ENCODE data around the gene CXCL17. TPM values are rescaled to one million over a fixed set of nuclear protein-coding genes. Genes with fewer than 3 reads are reported as not detected.

CXCL17 gene
- total RNA-seq = not detected in 2 replicates

GRCh38 chr19:42442833-42443232 is at the start of gene CXCL17:
CXCL17 (minus strand) TSS chr19:42442946; CDS start chr19:42442832, 114 bp downstream.

DNA sequence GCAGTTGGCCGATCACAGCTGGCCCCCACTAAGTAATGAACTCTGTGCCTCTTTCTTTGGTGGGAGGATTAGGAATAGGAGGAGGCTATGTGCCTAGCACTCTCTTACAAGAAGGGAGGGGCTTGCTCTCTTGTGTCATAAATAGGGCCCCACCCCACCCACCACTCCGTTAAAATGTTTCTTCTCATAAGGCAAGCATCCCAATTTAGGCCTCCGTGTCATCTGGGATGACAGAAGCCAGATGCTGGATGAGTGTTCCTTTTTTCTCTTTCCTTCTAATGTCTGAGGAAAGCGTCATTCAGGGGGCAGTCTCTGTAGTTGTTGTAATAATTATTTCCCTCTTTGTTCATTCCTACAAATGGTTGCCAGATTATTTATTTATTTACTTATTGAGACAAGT is 15.4 kb downstream of the CXCL17 start, which contains the start of gene LIPE:
Gene LIPE, minus strand, starts transcription at position 76 of the 400 bp plus-strand sequence. CDS start 239 bp downstream, outside the sequence.

GRCh38 chr19:42389899-42390298 is 52.8 kb downstream of the CXCL17 start, which contains the start of gene CNFN:
CNFN (minus strand) TSS chr19:42390297; CDS start chr19:42389037, 1,260 bp downstream.

Other genes starting within 250 kb of the CXCL17 start
- gene DEDD2, start 225.3 kb downstream of the CXCL17 start, total RNA-seq = 12.7 and 24.3 TPM in 2 replicates
- gene ZNF526, start 222.6 kb downstream of the CXCL17 start, total RNA-seq = 8.8 and 10.2 TPM in 2 replicates
- 12.9 and 13.6 TPM in 2 replicates for gene GSK3A, start 200.3 kb downstream of the CXCL17 start, total RNA-seq
- 21.1 and 31.9 TPM in 2 replicates for gene ERF, start 187.8 kb downstream of the CXCL17 start, total RNA-seq
- 11.0 and 21.6 TPM in 2 replicates for gene CIC, start 173.7 kb downstream of the CXCL17 start, total RNA-seq
- not detected in 2 replicates for gene PRR19, start 140.8 kb downstream of the CXCL17 start, total RNA-seq
- gene PAFAH1B3, start 140.3 kb downstream of the CXCL17 start, total RNA-seq = 36.9 and 48.1 TPM in 2 replicates
- not detected in 2 replicates for gene TMEM145, start 129.6 kb downstream of the CXCL17 start, total RNA-seq
- gene MEGF8, start 117.3 kb downstream of the CXCL17 start, total RNA-seq = 16.3 and 17.9 TPM in 2 replicates
- not detected in 2 replicates for gene CNFN, start 52.6 kb downstream of the CXCL17 start, total RNA-seq
- 2.4 and 3.2 TPM in 2 replicates for gene LIPE, start 15.6 kb downstream of the CXCL17 start, total RNA-seq
- gene CEACAM1, start 85.5 kb upstream of the CXCL17 start, total RNA-seq = 0.32 and 0.46 TPM in 2 replicates
- gene CEACAM8, start 152.0 kb upstream of the CXCL17 start, total RNA-seq = not detected in 2 replicates